SU-DHL-6 (cell line): Measurements from ENCODE around the gene DPP3.

ENCODE experiments used
- CTCF ChIP-seq: fragments of 200-600 bp; sonication (generic); IDR thresholded peaks from one replicate; pipeline ENCODE4 v1.5.1; 2017; ENCODE audit warnings: antibody characterized with exemption, mild to moderate bottlenecking, low read length, moderate library complexity; ENCODE audit not compliant: insufficient read depth, poor library complexity, severe bottlenecking
- EZH2phosphoT487 ChIP-seq: fragments of 200-600 bp; sonication (generic), shearing (Covaris generic); conservative IDR thresholded peaks from 2 replicates; pipeline ENCODE4 v1.6.1; 2018; ENCODE audit warnings: mild to moderate bottlenecking, antibody characterized with exemption, low read length, moderate library complexity, mixed read lengths

DNA sequence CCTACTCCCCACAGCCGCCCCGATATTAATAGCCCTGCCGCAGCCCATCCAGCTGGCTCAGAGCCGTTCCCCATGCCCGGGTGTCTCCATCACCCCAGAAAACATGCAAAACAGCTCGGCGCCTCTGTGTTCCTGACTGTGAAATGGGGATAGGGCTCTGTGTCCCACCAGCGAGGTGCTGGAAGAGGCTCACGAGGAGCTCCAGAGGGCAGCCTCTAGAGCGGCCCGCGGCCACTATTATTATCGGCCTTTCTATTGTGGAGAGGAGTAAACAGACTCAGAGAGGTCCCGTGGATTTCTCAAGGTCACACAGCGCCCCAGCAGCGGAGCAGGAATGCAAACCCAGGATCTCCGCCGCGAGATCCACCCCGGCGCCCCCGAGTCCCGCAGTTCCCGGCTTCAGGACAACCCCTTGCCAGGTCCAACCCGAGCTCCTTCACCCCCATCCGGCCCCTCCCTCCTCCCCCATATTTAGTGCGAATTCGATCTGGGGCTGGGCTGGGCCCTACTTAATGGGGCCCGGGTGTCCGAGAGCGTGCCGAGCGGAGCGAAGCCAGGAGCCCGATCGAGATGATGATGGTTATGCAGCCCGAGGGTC is 66.2 kb downstream of the DPP3 start, which contains the start of gene ACTN3:
- no peak for TF ChIP-seq CTCF
- no peak for TF ChIP-seq EZH2phosphoT487
